Spleen (tissue), 7 donors: ENCODE results near the gene GADD45G.

Experiments used
- POLR2A ChIP-seq, 3 donors: fragments of 450-650 bp; IDR thresholded peaks; one replicate each; pipeline ENCODE4 v1.5.1; 2017; ENCODE audit warnings: antibody characterized with exemption in 3 of 3, mild to moderate bottlenecking in 1 of 3
- POLR2AphosphoS5 ChIP-seq, 3 donors: sonication (generic); formaldehyde crosslinking; IDR thresholded peaks; one replicate each; pipeline ENCODE4 v1.5.1; 2017; ENCODE audit warnings: antibody characterized with exemption in 3 of 3
- TF ChIP-seq, protein P1 (sequence below), 11 experiments: fragments of 200-600 bp in 7 of 11; fragments of 450-650 bp in 4 of 11; sonication (generic) in 4 of 11; IDR thresholded peaks in 8 of 11; conservative IDR thresholded peaks in 3 of 11; 1 replicate in 7 of 11; 2 replicates in 4 of 11; pipeline versions ENCODE4 v1.4.0 to v1.8.0; 2016 to 2021; ENCODE audit warnings: antibody characterized with exemption in 11 of 11, inconsistent platforms in 4 of 11, mild to moderate bottlenecking in 1 of 11
- donor health status: DM: no; HTN: no; CAD: no; lungs with moderate emphysema.
- donor health status: DM: no; HTN: no; CAD: no.
- donor health status: DM: no; HTN: no; CAD: no.

DNA sequence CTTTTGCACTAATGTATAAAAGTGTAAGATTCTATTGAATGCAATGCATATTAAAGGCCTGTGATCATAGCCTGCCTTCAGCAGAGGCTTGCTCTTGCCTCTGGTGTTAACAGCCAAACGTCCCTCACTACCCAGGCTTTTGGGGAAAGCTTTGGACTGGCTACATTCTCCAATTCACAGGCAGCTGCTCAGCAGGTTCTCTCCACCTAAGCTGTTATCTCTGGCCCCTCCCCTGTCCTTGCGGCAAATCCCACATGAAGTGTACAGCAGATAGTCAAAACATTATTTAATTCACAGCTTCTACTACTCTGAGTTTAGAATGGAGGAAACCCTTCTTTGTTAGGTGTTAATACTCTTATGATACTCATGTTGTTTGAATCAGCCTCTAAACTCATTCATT is 45.9 kb upstream of the GADD45G start:
- TF ChIP-seq POLR2A (IDR thresholded peaks at IDR 0.05), result no peak
- TF ChIP-seq, protein P1, sequence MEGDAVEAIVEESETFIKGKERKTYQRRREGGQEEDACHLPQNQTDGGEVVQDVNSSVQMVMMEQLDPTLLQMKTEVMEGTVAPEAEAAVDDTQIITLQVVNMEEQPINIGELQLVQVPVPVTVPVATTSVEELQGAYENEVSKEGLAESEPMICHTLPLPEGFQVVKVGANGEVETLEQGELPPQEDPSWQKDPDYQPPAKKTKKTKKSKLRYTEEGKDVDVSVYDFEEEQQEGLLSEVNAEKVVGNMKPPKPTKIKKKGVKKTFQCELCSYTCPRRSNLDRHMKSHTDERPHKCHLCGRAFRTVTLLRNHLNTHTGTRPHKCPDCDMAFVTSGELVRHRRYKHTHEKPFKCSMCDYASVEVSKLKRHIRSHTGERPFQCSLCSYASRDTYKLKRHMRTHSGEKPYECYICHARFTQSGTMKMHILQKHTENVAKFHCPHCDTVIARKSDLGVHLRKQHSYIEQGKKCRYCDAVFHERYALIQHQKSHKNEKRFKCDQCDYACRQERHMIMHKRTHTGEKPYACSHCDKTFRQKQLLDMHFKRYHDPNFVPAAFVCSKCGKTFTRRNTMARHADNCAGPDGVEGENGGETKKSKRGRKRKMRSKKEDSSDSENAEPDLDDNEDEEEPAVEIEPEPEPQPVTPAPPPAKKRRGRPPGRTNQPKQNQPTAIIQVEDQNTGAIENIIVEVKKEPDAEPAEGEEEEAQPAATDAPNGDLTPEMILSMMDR (IDR thresholded peaks at IDR 0.05 in 8 of 11, conservative IDR thresholded peaks at IDR 0.05 in 3 of 11), result no peak
- no peak for TF ChIP-seq POLR2AphosphoS5 (IDR thresholded peaks at IDR 0.05)
